GM12878 (cell line): ENCODE results near the gene TOMM20. TPM values are rescaled to one million over a fixed set of nuclear protein-coding genes. Genes with fewer than 3 reads are reported as not detected.

Experiments
- ATAC-seq: fragments of 200-7000 bp; cut with Tn5 transposase; 3 replicates; pipeline ENCODE4 v1.9.1; 2020; ENCODE audit warnings: mild to moderate bottlenecking, moderate library complexity
- BruUV-seq: library from RNA; stranded (reverse); fragments of 400-500 nt; replicated peaks from 2 replicates; lab custom pipeline; 2021; lab: Mats Ljungman, UMichigan
- CTCF ChIA-PET: fragments of 300-600 bp; sonication (Branson Sonifier 250); formaldehyde crosslinking; extraction: SDS; loops from one replicate; lab custom pipeline; 2021; ENCODE audit warnings: inconsistent platforms; lab: Yijun Ruan, JAX
- POLR2A ChIA-PET: fragments of 350-600 bp; formaldehyde crosslinking; extraction: SDS; loops from one replicate; lab custom pipeline; 2021; ENCODE audit warnings: inconsistent platforms; lab: Charles Lee
- RAD21 ChIA-PET: fragments of 300-600 bp; sonication (Branson Sonifier 250); formaldehyde crosslinking; loops from one replicate; lab custom pipeline; 2023; ENCODE audit warnings: antibody characterized with exemption; ENCODE audit not compliant: unreplicated experiment; lab: Charles Lee
- SMC1A ChIA-PET: fragments of 300-600 bp; sonication (Branson Sonifier 250); formaldehyde crosslinking; loops from one replicate; lab custom pipeline; 2023; ENCODE audit not compliant: unreplicated experiment, uncharacterized antibody; lab: Charles Lee
- DNase-seq: peaks from one replicate; pipeline ENCODE4 v3.0.0-alpha.2; 2011; ENCODE audit warnings: low read depth, low spot score
- FAIRE-seq: peaks from 3 replicates; lab custom pipeline; 2011; peaks lifted over from hg19 to GRCh38; lab: Jason Lieb, UNC
- H2AFZ ChIP-seq: 2 replicates; pipeline ENCODE4 v1.6.0; 2011; ENCODE audit warnings: low read depth, low read length, control low read depth; ENCODE audit not compliant: control insufficient read depth
- H3K27ac ChIP-seq: 2 replicates; pipeline ENCODE4 v1.5.1; 2011; ENCODE audit warnings: control low read depth; ENCODE audit not compliant: control insufficient read depth, insufficient read depth
- H3K27me3 ChIP-seq, 2 experiments: replicated peaks in 1 of 2; 2 replicates each; pipeline versions ENCODE4 v1.6.0 to v1.6.1; 2011; ENCODE audit warnings: low read length in 1 of 2; ENCODE audit not compliant: control insufficient read depth in 2 of 2, insufficient read depth in 2 of 2
- H3K36me3 ChIP-seq, 2 experiments: 2 replicates each; pipeline ENCODE4 v1.5.1; 2011; ENCODE audit warnings: low read length in 1 of 2; ENCODE audit not compliant: control insufficient read depth in 2 of 2, insufficient read depth in 2 of 2
- H3K4me1 ChIP-seq: 2 replicates; pipeline ENCODE4 v1.6.1; 2011; ENCODE audit warnings: mild to moderate bottlenecking, low read length, moderate library complexity, mixed read lengths; ENCODE audit not compliant: control insufficient read depth, insufficient read depth
- H3K4me2 ChIP-seq: 2 replicates; pipeline ENCODE4 v1.6.0; 2011; ENCODE audit warnings: control low read depth; ENCODE audit not compliant: control insufficient read depth, insufficient read depth
- H3K4me3 ChIP-seq: fragments of 200-600 bp; sonication (generic); 2 replicates; pipeline ENCODE4 v1.5.1; 2016
- H3K79me2 ChIP-seq: 2 replicates; pipeline ENCODE4 v1.6.0; 2011; ENCODE audit warnings: low read length; ENCODE audit not compliant: control insufficient read depth, insufficient read depth
- H3K9ac ChIP-seq: 2 replicates; pipeline ENCODE4 v1.8.0; 2011; ENCODE audit warnings: low read length, control low read depth, mixed read lengths; ENCODE audit not compliant: control insufficient read depth, insufficient read depth
- H3K9me3 ChIP-seq: replicated peaks from 3 replicates; pipeline ENCODE4 v1.5.1; 2011; ENCODE audit warnings: mild to moderate bottlenecking, low read length; ENCODE audit not compliant: control insufficient read depth, insufficient read depth
- H4K20me1 ChIP-seq: 2 replicates; pipeline ENCODE4 v1.6.0; 2011; ENCODE audit not compliant: control insufficient read depth, insufficient read depth
- BHLHE40 ChIP-seq, 2 experiments: fragments of 450-650 bp in 1 of 2; IDR thresholded peaks; 2 replicates each; pipeline ENCODE4 v1.6.1; 2011 to 2017; ENCODE audit warnings: low read depth in 2 of 2, borderline replicate concordance in 1 of 2, improper control_type of control experiment in 1 of 2, low read length in 1 of 2, mild to moderate bottlenecking in 1 of 2
- CEBPB ChIP-seq, 2 experiments: fragments of 150-350 bp in 1 of 2; IDR thresholded peaks; 2 replicates each; pipeline ENCODE4 v1.6.1; 2012 to 2014; ENCODE audit warnings: low read depth in 2 of 2, low read length in 2 of 2, borderline replicate concordance in 1 of 2, inconsistent platforms in 1 of 2
- CHD4 ChIP-seq: fragments of 200-600 bp; sonication (generic); IDR thresholded peaks from 2 replicates; pipeline ENCODE4 v1.6.1; 2016; ENCODE audit warnings: mild to moderate bottlenecking
- CREM ChIP-seq: IDR thresholded peaks from 2 replicates; pipeline ENCODE4 v1.6.1; 2014; ENCODE audit warnings: antibody characterized with exemption, low read depth
- E2F4 ChIP-seq: IDR thresholded peaks from 2 replicates; pipeline ENCODE4 v1.6.1; 2012; ENCODE audit warnings: low read depth, low read length, improper control_type of control experiment
- NR2C1 ChIP-seq: fragments of 450-650 bp; IDR thresholded peaks from 2 replicates; pipeline ENCODE4 v1.6.1; 2017; ENCODE audit warnings: antibody characterized with exemption, mild to moderate bottlenecking, moderate library complexity
- PAX8 ChIP-seq: fragments of 450-650 bp; IDR thresholded peaks from 2 replicates; pipeline ENCODE4 v1.6.1; 2017; ENCODE audit warnings: mild to moderate bottlenecking, moderate library complexity
- PML ChIP-seq: IDR thresholded peaks from 2 replicates; pipeline ENCODE4 v1.6.1; 2012; ENCODE audit warnings: low read length, inconsistent platforms
- RCOR1 ChIP-seq: conservative IDR thresholded peaks from 2 replicates; pipeline ENCODE4 v1.6.1; 2012; ENCODE audit warnings: low read depth, low read length, improper control_type of control experiment
- RUNX3 ChIP-seq: IDR thresholded peaks from 2 replicates; pipeline ENCODE4 v1.6.1; 2012; ENCODE audit warnings: low read length, inconsistent platforms
- SMAD5 ChIP-seq: IDR thresholded peaks from 2 replicates; pipeline ENCODE4 v1.6.1; 2016; ENCODE audit warnings: antibody characterized with exemption, low read depth
- SREBF1 ChIP-seq: IDR thresholded peaks from 2 replicates; pipeline ENCODE4 v1.6.1; 2012; ENCODE audit warnings: mild to moderate bottlenecking, low read length
- SRF ChIP-seq, 2 experiments: IDR thresholded peaks; 2 replicates each; pipeline ENCODE4 v1.6.1; 2011; ENCODE audit warnings: low read depth in 2 of 2, low read length in 2 of 2, mild to moderate bottlenecking in 1 of 2, moderate library complexity in 1 of 2
- WRNIP1 ChIP-seq: IDR thresholded peaks from 2 replicates; pipeline ENCODE4 v1.6.1; 2011; ENCODE audit warnings: low read depth, low read length, improper control_type of control experiment, borderline replicate concordance
- ZZZ3 ChIP-seq: IDR thresholded peaks from 2 replicates; pipeline ENCODE4 v1.6.1; 2011; ENCODE audit warnings: low read depth; ENCODE audit not compliant: control insufficient read depth, insufficient read length
- WGBS: methylation state at CpG from one replicate; pipeline ENCODE4 v1.1.6; 2016; ENCODE audit warnings: low lambda C conversion rate; ENCODE audit not compliant: insufficient replicate concordance, insufficient coverage; ENCODE audit errors: missing lambda C conversion rate; 5-methylcytosine and 5-hydroxymethylcytosine counted together
- in situ Hi-C: fragments of 300-500 bp; cut with MboI; formaldehyde crosslinking; loops from 9 replicates; pipeline ENCODE4 v1.14.3; 2018; ENCODE audit warnings: mixed read lengths
- intact Hi-C: fragments of 100-400 bp; cut with micrococcal nuclease; formaldehyde crosslinking; loops from one replicate; pipeline ENCODE4 v1.14.2; 2022; ENCODE audit not compliant: unreplicated experiment
- polyA plus RNA-seq, 11 experiments: library from polyadenylated mRNA; depleted of rRNA in 4 of 11; unstranded in 6 of 11; stranded (reverse) in 5 of 11; fragments of >200 nt; fragmentation: Nextera tagmentation in 4 of 11; fragmentation: Illumina TruSeq in 1 of 11; extraction: Ambion mirVana in 4 of 11; extraction: Trizol in 1 of 11; gene quantifications; 1 replicate in 1 of 11; 2 replicates in 10 of 11; pipeline versions ENCODE4 v1.2.1 to v1.2.3, GENCODE V29; 2011 to 2016; ENCODE audit warnings: inconsistent platforms in 2 of 11, missing spikeins in 2 of 11, low read depth in 1 of 11
- total RNA-seq, 4 experiments: library from RNA; depleted of rRNA in 3 of 4; stranded (reverse); fragments of >200 nt in 3 of 4; fragmentation: Illumina TruSeq in 1 of 4; extraction: Trizol in 1 of 4; gene quantifications; 2 replicates each; pipeline versions ENCODE4 v1.2.1 to v1.2.3, GENCODE V29; 2013 to 2021
- TF ChIP-seq, protein P1 (sequence below): fragments of 450-650 bp; IDR thresholded peaks from 2 replicates; pipeline ENCODE4 v1.6.1; 2017; ENCODE audit warnings: low read depth, mild to moderate bottlenecking, moderate library complexity
- TF ChIP-seq, protein P2 (sequence below): fragments of 450-650 bp; IDR thresholded peaks from 2 replicates; pipeline ENCODE4 v1.6.1; 2016; ENCODE audit warnings: mild to moderate bottlenecking
- TF ChIP-seq, protein P3 (sequence below): IDR thresholded peaks from 2 replicates; pipeline ENCODE4 v1.6.1; 2012; ENCODE audit warnings: low read length, inconsistent platforms

TOMM20 gene
- total and polyA plus RNA-seq, 10 of the 15 experiments (the other 5 are each of a cell fraction or from before 2014, with no cell fraction given), result 39.8 to 138 (median 70.1) TPM

DNA sequence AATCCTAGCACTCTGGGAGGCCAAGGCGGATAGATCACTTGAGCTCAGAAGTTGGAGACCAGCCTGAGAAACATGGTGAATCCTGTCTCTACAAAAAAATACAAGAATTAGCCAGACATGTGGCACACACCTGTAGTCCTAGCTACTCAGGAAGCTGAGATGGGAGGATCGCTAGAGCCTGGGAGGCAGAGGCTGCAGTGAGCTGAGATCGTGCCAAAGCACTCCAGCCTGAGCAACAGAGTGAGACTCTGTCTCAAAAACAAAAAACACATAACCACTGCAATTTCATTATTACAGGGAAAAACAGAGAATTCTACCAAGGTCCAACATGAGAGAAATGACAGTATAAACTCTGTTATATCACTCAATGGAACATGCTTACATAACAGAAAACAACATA lies 4.4 kb upstream of the TOMM20 start:
- Histone ChIP-seq H2AFZ (no peak overlapping the region), H3K36me3 (peaks cover 18 to 29% of the 10 kb centered on the region in 2 experiments), H3K27me3 (no peaks in the 10 kb centered on the region), H3K4me3 (no peak overlapping the region), H4K20me1 (no peaks in the 10 kb centered on the region), H3K9me3 (no peaks in the 10 kb centered on the region), H3K27ac (no peak overlapping the region), H3K79me2 (peaks cover 10% of the 10 kb centered on the region), H3K4me1 (0 out of 2 replicates have a peak, but pooled peaks cover 3% of the 10 kb centered on the region), H3K4me2 (no peak overlapping the region), H3K9ac (no peak overlapping the region)
- DNase-seq (no peak), FAIRE-seq (no peak), ATAC-seq (no peak)
- 93% methylated on average over 3 of the region's 3 CpGs for whole genome bisulfite sequencing
- BruUV-seq, result no TSS peak
- ChIA-PET CTCF (interaction anchor here (0.8 to 1.5 kb wide), 3 partner anchors 24 to 278 kb away, joined by 3 to 4 read pairs (median 3); no protein-coding TSS in a partner anchor), SMC1A (interaction anchor here (0.8 to 2.7 kb wide), 4 partner anchors 11 to 30 kb away, joined by 3 to 9 read pairs (median 3); no protein-coding TSS in a partner anchor), RAD21 (interaction anchor here (0.6 to 0.8 kb wide), 2 partner anchors 11 to 16 kb away, joined by 3 to 4 read pairs; no protein-coding TSS in a partner anchor), POLR2A (interaction anchor here (0.6 to 1.1 kb wide), 3 partner anchors 9 to 175 kb away, joined by 3 to 7 read pairs (median 4); no protein-coding TSS in a partner anchor)
- intact Hi-C loops, result no loop called here
- in situ Hi-C loops, result no loop called here
- TF ChIP-seq SMAD5 (no peak), NR2C1 (no peak), SRF (IDR thresholded peaks at IDR 0.05; ENCODE audit: low read depth in 2 of 2, low read length in 2 of 2) (no peak), RCOR1 (no peak), WRNIP1 (no peak), RUNX3 (no peak), CHD4 (no peak), CEBPB (IDR thresholded peaks at IDR 0.05; ENCODE audit: borderline replicate concordance in 1 of 2, low read depth in 2 of 2, low read length in 2 of 2) (no peak), PML (no peak), ZZZ3 (no peak), E2F4 (no peak), BHLHE40 (IDR thresholded peaks at IDR 0.05; ENCODE audit: borderline replicate concordance in 1 of 2, low read depth in 2 of 2, low read length in 1 of 2) (no peak), PAX8 (no peak), CREM (no peak), SREBF1 (no peak)
- TF ChIP-seq, protein P1, sequence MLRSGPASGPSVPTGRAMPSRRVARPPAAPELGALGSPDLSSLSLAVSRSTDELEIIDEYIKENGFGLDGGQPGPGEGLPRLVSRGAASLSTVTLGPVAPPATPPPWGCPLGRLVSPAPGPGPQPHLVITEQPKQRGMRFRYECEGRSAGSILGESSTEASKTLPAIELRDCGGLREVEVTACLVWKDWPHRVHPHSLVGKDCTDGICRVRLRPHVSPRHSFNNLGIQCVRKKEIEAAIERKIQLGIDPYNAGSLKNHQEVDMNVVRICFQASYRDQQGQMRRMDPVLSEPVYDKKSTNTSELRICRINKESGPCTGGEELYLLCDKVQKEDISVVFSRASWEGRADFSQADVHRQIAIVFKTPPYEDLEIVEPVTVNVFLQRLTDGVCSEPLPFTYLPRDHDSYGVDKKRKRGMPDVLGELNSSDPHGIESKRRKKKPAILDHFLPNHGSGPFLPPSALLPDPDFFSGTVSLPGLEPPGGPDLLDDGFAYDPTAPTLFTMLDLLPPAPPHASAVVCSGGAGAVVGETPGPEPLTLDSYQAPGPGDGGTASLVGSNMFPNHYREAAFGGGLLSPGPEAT, result no peak
- TF ChIP-seq, protein P2, sequence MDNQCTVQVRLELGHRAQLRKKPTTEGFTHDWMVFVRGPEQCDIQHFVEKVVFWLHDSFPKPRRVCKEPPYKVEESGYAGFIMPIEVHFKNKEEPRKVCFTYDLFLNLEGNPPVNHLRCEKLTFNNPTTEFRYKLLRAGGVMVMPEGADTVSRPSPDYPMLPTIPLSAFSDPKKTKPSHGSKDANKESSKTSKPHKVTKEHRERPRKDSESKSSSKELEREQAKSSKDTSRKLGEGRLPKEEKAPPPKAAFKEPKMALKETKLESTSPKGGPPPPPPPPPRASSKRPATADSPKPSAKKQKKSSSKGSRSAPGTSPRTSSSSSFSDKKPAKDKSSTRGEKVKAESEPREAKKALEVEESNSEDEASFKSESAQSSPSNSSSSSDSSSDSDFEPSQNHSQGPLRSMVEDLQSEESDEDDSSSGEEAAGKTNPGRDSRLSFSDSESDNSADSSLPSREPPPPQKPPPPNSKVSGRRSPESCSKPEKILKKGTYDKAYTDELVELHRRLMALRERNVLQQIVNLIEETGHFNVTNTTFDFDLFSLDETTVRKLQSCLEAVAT, result no peak
- TF ChIP-seq, protein P3, sequence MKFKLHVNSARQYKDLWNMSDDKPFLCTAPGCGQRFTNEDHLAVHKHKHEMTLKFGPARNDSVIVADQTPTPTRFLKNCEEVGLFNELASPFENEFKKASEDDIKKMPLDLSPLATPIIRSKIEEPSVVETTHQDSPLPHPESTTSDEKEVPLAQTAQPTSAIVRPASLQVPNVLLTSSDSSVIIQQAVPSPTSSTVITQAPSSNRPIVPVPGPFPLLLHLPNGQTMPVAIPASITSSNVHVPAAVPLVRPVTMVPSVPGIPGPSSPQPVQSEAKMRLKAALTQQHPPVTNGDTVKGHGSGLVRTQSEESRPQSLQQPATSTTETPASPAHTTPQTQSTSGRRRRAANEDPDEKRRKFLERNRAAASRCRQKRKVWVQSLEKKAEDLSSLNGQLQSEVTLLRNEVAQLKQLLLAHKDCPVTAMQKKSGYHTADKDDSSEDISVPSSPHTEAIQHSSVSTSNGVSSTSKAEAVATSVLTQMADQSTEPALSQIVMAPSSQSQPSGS, result no peak
